ENCODE measurements around the gene BCL3. TPM values are rescaled to one million over a fixed set of nuclear protein-coding genes. Genes with fewer than 3 reads are reported as not detected.
A peak's percentile ranks its signal among the peaks of the same experiment; 100 is the strongest.

Gene BCL3
- total RNA-seq, 1 donor from 2014 or later: 3.2 TPM

- peak; percentile 64 for DNase-seq
These were observed 26.1 kb upstream of the BCL3 start for GRCh38 chr19:44722131-44723121.

GRCh38 chr19:44723299-44723951, 25.1 kb upstream of the BCL3 start:
- DNase-seq: no peak

GRCh38 chr19:44723952-44724319, 24.6 kb upstream of the BCL3 start:
- peak; percentile 88 for DNase-seq

GRCh38 chr19:44725251-44725650, 23.3 kb upstream of the BCL3 start:
- no peak for DNase-seq

GRCh38 chr19:44725684-44726083, 22.8 kb upstream of the BCL3 start:
- DNase-seq: no peak

- DNase-seq: no peak
These were observed 22.0 kb upstream of the BCL3 start for GRCh38 chr19:44726465-44726864.

GRCh38 chr19:44728178-44728577, 20.3 kb upstream of the BCL3 start:
- DNase-seq: no peak

- DNase-seq: no peak
These were observed 18.9 kb upstream of the BCL3 start for GRCh38 chr19:44729516-44730033.

GRCh38 chr19:44731081-44731480, 17.4 kb upstream of the BCL3 start:
- no peak for DNase-seq

GRCh38 chr19:44731622-44732021, 16.9 kb upstream of the BCL3 start:
- no peak for DNase-seq

GRCh38 chr19:44732235-44733014, 16.1 kb upstream of the BCL3 start:
- DNase-seq: no peak

GRCh38 chr19:44734357-44734756, 14.2 kb upstream of the BCL3 start:
- no peak for DNase-seq

GRCh38 chr19:44735011-44735410, 13.5 kb upstream of the BCL3 start:
- no peak for DNase-seq

GRCh38 chr19:44737238-44738071, 11.1 kb upstream of the BCL3 start:
- DNase-seq: no peak

- no peak for DNase-seq
These were observed 10.4 kb upstream of the BCL3 start for GRCh38 chr19:44738136-44738535.

GRCh38 chr19:44738603-44739558, 9.6 kb upstream of the BCL3 start:
- no peak for DNase-seq

GRCh38 chr19:44740351-44740824, 8.1 kb upstream of the BCL3 start:
- DNase-seq: no peak

- peak; percentile 40 for DNase-seq
These were observed 7.2 kb upstream of the BCL3 start for GRCh38 chr19:44741258-44741731.

- peak; percentile 98 for DNase-seq
These were observed 6.6 kb upstream of the BCL3 start for GRCh38 chr19:44741841-44742329.
